HG03575 (cell line): ENCODE data around the gene CYP4X1.
"Not testable (repeated sequence)": the region's sequence is repeated elsewhere in the genome, so short reads cannot be mapped to it uniquely, and the experiment has no call there.

Experiments
- ATAC-seq: cut with Tn5 transposase; IDR thresholded peaks from one replicate; pipeline ENCODE4 v1.9.1; 2021; ENCODE audit not compliant: unreplicated experiment, insufficient number of reproducible peaks, low FRiP score; ENCODE audit errors: extremely low read depth

Gene CYP4X1

GRCh38 chr1:47023268-47024140, at the start of gene CYP4X1:
TSS of gene CYP4X1 (plus strand) at chr1:47023669. CDS start at chr1:47023818, 149 bp downstream.
- no peak for ATAC-seq

DNA sequence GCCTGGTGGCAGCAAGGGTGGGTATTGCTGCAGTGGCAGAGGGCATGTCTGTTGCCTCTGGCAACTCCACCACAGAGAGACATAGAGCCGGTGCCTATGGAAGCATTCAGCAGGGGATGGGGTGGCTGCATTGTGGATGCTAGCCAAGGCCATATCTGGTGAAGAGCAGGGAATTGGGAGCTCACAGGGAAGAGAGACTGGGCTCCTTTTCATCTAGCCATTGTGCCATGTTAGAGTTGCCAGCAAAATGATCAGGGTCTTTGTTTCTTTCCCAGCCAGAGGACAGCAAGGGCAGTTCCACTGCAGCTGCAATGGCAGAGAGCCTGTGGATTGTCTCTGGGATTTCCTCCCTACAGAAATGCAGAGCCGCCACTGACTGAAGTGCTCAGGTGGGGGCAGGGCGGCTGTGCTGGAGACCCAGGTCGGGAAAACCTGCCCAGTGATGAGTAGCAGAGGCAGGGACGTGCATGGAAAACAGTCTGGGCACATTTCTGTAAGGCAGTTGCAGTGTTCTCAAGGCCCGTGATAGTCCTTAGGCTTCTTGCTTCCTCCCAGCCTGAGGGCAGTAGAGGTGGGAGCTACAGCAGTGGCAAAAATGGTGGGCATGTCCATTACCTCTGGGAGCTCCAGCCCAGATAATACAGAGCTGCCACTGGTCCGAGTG, 40.2 kb upstream of the CYP4X1 start:
- no peak for ATAC-seq

GRCh38 chr1:46983830-46984586, 39.5 kb upstream of the CYP4X1 start:
- ATAC-seq: no peak

GRCh38 chr1:46990541-46990940, 32.9 kb upstream of the CYP4X1 start:
- ATAC-seq: not testable (repeated sequence)

DNA sequence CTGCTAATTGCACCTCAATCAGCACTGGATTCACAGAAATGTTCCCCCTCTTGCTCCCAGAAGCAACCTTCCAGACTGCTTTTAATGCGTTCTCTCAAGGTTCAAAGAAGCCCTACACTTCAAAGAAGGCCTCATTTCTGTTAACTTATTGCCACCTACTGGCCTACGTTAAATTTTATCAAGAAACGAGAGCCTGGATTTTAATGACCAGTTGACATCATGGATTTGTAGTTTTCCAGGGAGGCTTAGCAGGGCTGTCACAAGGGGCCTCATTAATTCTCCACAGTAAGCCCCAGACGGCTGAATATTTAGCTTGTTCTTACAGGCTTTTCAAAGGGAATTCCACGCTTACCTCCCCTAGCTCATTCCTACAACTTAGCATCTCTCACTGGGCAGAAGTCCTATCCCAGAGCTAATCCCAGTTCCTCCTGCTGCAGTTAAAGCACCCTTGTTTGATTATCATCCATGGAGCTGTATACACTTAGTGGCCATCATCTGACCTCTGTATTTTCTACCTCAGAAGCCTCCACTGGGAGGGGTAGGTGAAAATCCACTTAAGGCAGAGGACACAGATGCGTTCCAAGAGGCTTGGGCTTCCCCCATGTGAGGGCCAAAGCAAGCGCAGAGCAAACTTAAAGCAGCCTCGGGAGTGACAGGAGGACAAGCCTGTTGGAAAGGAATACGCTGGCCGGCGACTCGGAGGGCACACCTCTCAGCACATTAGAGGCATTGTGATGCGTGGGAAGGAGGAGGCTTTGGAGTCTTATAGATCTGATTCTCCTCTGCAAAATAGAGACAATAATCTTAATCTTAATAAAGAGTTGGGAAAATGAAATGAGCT, 32.2 kb upstream of the CYP4X1 start:
- ATAC-seq: no peak

- no peak for ATAC-seq
Observed at GRCh38 chr1:46996659-46997281, 26.7 kb upstream of the CYP4X1 start.

DNA sequence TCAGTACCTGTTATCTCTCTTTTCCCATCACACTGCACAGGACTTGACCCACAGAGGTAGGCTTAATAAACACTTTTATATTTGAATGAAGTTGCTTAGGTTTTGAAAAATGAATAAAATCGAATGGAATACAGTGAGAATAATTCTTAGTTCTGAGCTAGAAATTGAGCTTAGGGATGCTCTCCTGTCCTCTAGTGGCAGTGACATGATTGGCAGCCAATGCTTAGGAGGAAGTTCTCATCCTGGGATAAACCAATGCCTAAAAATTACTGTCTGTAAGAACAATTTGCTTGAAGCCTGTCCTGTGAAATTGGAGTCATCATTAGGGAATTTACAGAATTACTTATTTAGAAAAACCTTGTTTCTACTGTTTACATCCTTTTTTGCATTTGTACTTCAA, 21.3 kb upstream of the CYP4X1 start:
- no peak for ATAC-seq

DNA sequence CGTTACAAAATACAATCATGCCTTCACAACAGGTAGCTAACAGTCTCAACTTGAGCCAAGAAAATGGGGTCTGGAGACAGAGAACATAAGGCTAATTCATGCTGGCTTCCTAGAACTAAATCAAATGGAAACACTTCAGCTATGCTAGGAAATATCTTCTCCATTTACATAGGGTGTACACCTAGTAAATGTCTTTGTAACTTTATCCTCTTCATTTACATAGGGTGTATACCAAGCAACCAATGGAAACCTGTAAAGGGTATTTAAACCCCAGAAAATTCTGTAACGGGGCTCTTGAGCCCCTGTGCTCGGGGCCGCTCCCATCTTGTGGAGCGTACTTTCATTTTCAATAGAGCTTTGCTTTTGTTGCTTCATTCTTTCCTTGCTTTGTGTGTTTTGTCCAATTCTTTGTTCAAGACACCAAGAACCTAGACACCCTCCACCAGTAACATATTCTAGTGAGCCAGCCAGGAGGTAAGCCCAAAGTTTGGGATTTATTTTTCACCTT, 19.5 kb upstream of the CYP4X1 start:
- ATAC-seq: no peak

DNA sequence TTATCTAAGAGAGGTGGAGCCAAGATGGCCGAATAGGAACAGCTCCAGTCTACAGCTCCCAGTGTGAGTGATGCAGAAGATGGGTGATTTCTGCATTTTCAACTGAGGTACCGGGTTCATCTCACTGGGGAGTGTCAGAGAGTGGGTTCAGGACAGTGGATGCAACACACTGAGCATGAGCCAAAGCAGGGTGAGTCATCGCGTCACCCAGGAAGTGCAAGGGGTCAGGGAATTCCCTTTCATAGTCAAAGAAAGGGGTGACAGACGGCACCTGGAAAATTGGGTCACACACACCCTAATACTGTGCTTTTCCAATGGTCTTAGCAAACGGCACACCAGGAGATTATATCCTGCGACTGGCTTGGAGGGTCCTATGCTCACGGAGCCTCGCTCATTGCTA, 17.0 kb upstream of the CYP4X1 start:
- not testable (repeated sequence) for ATAC-seq

- ATAC-seq: no peak
Observed at GRCh38 chr1:47013293-47013692, 10.2 kb upstream of the CYP4X1 start.

- ATAC-seq: no peak
Observed at GRCh38 chr1:47021070-47021469, 2.4 kb upstream of the CYP4X1 start.

DNA sequence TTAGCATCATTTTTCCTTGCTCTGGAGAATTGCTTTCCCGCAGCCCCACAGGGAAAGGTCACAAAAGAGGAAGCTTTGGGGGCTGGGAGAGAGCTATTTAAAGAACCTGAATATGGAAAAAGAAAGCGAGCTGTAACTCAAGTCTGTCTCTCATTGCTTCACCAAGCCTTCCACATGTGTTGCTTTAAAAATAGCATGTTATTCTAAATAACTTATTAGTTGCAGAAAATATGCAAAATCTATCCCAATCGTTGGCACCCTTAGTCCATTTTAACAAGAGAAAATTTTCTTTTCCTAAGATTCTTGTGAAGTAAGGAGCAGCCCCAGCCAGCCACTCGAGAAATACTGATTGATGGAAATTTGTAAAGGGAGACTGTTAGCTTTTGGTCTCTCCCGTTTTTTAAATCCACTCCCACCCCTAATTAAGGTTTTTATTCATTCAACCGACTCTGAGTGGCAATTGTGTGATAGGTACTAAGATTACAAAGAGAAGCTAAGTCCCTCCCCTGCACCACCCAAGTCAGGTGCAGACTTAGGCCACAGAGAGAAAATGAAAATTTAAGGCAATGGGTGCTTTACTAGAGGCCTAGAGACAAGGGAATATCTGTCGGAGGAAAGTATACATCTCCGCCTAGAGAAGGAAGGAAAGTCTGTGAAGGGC, 802 bp downstream of the CYP4X1 start:
- ATAC-seq: no peak

- ATAC-seq: no peak
Observed at GRCh38 chr1:47030170-47030805, 6.8 kb downstream of the CYP4X1 start.

DNA sequence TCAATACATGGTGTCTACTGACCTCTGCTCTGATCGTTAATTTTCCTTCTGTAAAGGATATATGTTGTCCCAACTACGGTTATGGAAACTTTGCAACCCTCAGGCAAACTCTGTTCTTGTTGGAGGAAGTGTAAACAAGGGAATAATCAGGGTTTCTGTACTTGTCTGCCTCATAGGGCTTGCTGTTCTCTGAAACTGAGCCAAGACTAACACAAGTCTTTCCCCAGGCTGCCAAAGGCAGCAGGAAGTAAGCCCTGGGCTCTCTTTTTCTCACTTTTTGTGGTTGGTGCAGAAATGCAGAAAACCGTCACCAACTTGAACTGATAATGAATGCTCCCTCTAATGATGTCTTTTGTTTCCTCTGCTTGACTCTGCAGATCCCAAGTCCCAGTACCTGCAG, 7.6 kb downstream of the CYP4X1 start:
- no peak for ATAC-seq

GRCh38 chr1:47031585-47031984, 8.1 kb downstream of the CYP4X1 start:
- no peak for ATAC-seq

DNA sequence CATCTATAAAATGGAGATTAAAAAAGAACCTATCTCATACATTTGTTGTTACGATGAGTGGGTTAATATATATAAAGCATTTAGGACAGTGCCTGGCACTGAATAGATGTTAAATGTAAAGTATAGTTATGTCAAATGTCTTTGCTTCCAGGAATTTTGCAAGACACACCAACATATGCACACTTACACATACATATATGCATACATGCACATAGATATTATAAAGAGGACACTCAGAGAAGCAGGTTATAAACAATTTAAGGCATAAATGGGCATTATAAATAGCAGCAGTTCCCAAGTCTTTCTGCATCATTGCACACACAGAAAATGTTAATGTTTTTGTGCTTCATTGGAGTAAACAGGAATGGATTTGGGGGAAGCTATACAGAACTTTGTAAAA, 13.3 kb downstream of the CYP4X1 start:
- ATAC-seq: no peak

GRCh38 chr1:47059376-47059775, 35.9 kb downstream of the CYP4X1 start:
- ATAC-seq: no peak
